SK-MEL-5 (cell line): ENCODE measurements around the gene BCHE. TPM values are rescaled to one million over a fixed set of nuclear protein-coding genes. Genes with fewer than 3 reads are reported as not detected.
"Not testable (repeated sequence)": the region's sequence is repeated elsewhere in the genome, so short reads cannot be mapped to it uniquely, and the experiment has no call there.

Source experiments
- DNase-seq: peaks from one replicate; pipeline ENCODE4 v3.0.0-alpha.2; 2016; ENCODE audit warnings: low read depth, low spot score
- in situ Hi-C: cut with HindIII; loops from 2 replicates; pipeline ENCODE4 v1.10.0; 2016; ENCODE audit warnings: low sequenced_read_pairs, high pct_unique_total_duplicates, low pct_unique_long_range_greater_than_20kb
- total RNA-seq: library from RNA; depleted of rRNA; stranded (reverse); fragments of >200 nt; shearing (Covaris generic); gene quantifications from 2 replicates; pipeline ENCODE4 v1.2.3, GENCODE V29; 2014

BCHE gene
- total RNA-seq, 1 experiment from 2014 or later: 68.8 TPM

GRCh38 chr3:165830746-165831145 is 6.5 kb downstream of the BCHE start:
- in situ Hi-C loops: no loop called here

GRCh38 chr3:165827883-165828282 is 9.3 kb downstream of the BCHE start:
- DNase-seq: no peak
- in situ Hi-C loops: no loop called here

More at GRCh38 chr3:165830746-165831145, 6.5 kb downstream of the BCHE start:
- no peak for DNase-seq

- no peak for DNase-seq
- in situ Hi-C loops: no loop called here
These were observed 10.0 kb downstream of the BCHE start for GRCh38 chr3:165827233-165827632.

- in situ Hi-C loops: no loop called here
- DNase-seq: no peak
These were observed 16.5 kb downstream of the BCHE start for GRCh38 chr3:165820671-165821123.

- in situ Hi-C loops: no loop called here
- DNase-seq: no peak
These were observed 20.0 kb downstream of the BCHE start for GRCh38 chr3:165817160-165817709.

- no peak for DNase-seq
- in situ Hi-C loops: no loop called here
These were observed 21.0 kb downstream of the BCHE start for GRCh38 chr3:165816209-165816608.

GRCh38 chr3:165815682-165816081 is 21.5 kb downstream of the BCHE start:
- DNase-seq: no peak
- in situ Hi-C loops: no loop called here

GRCh38 chr3:165814380-165814779 is 22.8 kb downstream of the BCHE start:
- no peak for DNase-seq
- in situ Hi-C loops: no loop called here

GRCh38 chr3:165807937-165808336 is 29.3 kb downstream of the BCHE start:
- DNase-seq, in situ Hi-C loops: not testable (repeated sequence)

- peak; percentile 26 for DNase-seq
- in situ Hi-C loops: no loop called here
These were observed 31.2 kb downstream of the BCHE start for GRCh38 chr3:165805946-165806561.

GRCh38 chr3:165803471-165803870 is 33.8 kb downstream of the BCHE start:
- in situ Hi-C loops: no loop called here
- no peak for DNase-seq

- peak; percentile 64 for DNase-seq
- in situ Hi-C loops: no loop called here
These were observed 36.3 kb downstream of the BCHE start for GRCh38 chr3:165800970-165801369.

GRCh38 chr3:165799026-165799425 is 38.2 kb downstream of the BCHE start:
- DNase-seq: no peak
- in situ Hi-C loops: no loop called here

GRCh38 chr3:165797551-165797950 is 39.7 kb downstream of the BCHE start:
- in situ Hi-C loops: no loop called here
- no peak for DNase-seq

GRCh38 chr3:165796701-165797100 is 40.5 kb downstream of the BCHE start:
- DNase-seq: peak; percentile 54
- in situ Hi-C loops: no loop called here

GRCh38 chr3:165788531-165788930 is 48.7 kb downstream of the BCHE start:
- in situ Hi-C loops: no loop called here

GRCh38 chr3:165786013-165786412 is 51.2 kb downstream of the BCHE start:
- DNase-seq: no peak
- in situ Hi-C loops: no loop called here

More at GRCh38 chr3:165788531-165788930, 48.7 kb downstream of the BCHE start:
- no peak for DNase-seq

- no peak for DNase-seq
- in situ Hi-C loops: no loop called here
These were observed 52.9 kb downstream of the BCHE start for GRCh38 chr3:165784337-165784736.

GRCh38 chr3:165783383-165783782 is 53.8 kb downstream of the BCHE start:
- in situ Hi-C loops: no loop called here

More at GRCh38 chr3:165783383-165783782, 53.8 kb downstream of the BCHE start:
- no peak for DNase-seq
